Dendritic cell treated with granulocyte-macrophage colony-stimulating factor and Interleukin-4, amounts not matched to agents 40 ng/mL and 50 ng/mL, for 4 days (primary cell): ENCODE data around the gene CAPZA1.

ENCODE experiments used
- H3K27ac Mint-ChIP-seq: one replicate; pipeline ENCODE4 v1.8.0; 2022; ENCODE audit warnings: mild to moderate bottlenecking, mixed read lengths
- H3K27me3 Mint-ChIP-seq: one replicate; pipeline ENCODE4 v1.8.0; 2022; ENCODE audit warnings: mild to moderate bottlenecking, mixed read lengths
- H3K36me3 Mint-ChIP-seq: one replicate; pipeline ENCODE4 v1.8.0; 2022; ENCODE audit warnings: low read depth, mixed read lengths
- H3K4me1 Mint-ChIP-seq: one replicate; pipeline ENCODE4 v1.8.0; 2022; ENCODE audit warnings: low read depth, mixed read lengths
- H3K4me3 Mint-ChIP-seq: one replicate; pipeline ENCODE4 v1.8.0; 2022; ENCODE audit warnings: mild to moderate bottlenecking, moderate library complexity, mixed read lengths
- H3K9me3 Mint-ChIP-seq: one replicate; pipeline ENCODE4 v1.8.0; 2022; ENCODE audit warnings: mixed read lengths
- intact Hi-C: fragments of 100-400 bp; cut with micrococcal nuclease; formaldehyde crosslinking; loops from one replicate; pipeline ENCODE4 v1.15.0; 2022

CAPZA1 gene

GRCh38 chr1:112693821-112694220, 74.2 kb downstream of the CAPZA1 start:
- Mint-ChIP-seq H3K4me3 (no peak overlapping the region), H3K9me3 (no peaks in the 10 kb centered on the region), H3K27me3 (no peaks in the 10 kb centered on the region), H3K36me3 (peaks cover 65% of the 10 kb centered on the region), H3K27ac (no peak overlapping the region), H3K4me1 (peaks cover 15% of the 10 kb centered on the region)
- intact Hi-C loops, result no loop called here

GRCh38 chr1:112694363-112694929, 74.8 kb downstream of the CAPZA1 start:
- Mint-ChIP-seq H3K4me1 (peaks cover 18% of the 10 kb centered on the region), H3K9me3 (no peaks in the 10 kb centered on the region), H3K27me3 (no peaks in the 10 kb centered on the region), H3K36me3 (peaks cover 64% of the 10 kb centered on the region), H3K4me3 (no peak overlapping the region), H3K27ac (no peak overlapping the region)
- intact Hi-C loops, result no loop called here

GRCh38 chr1:112695276-112695675, 75.6 kb downstream of the CAPZA1 start:
- Mint-ChIP-seq H3K27me3 (no peaks in the 10 kb centered on the region), H3K4me1 (peaks cover 26% of the 10 kb centered on the region), H3K4me3 (no peak overlapping the region), H3K9me3 (no peaks in the 10 kb centered on the region), H3K36me3 (peaks cover 64% of the 10 kb centered on the region), H3K27ac (no peak overlapping the region)
- intact Hi-C loops, result no loop called here

GRCh38 chr1:112696578-112697314, 77.1 kb downstream of the CAPZA1 start:
- no peak overlapping the region for H3K4me3 Mint-ChIP-seq
- H3K27ac Mint-ChIP-seq, result no peak overlapping the region
- peaks cover 41% of the 10 kb centered on the region for H3K4me1 Mint-ChIP-seq
- peaks cover 71% of the 10 kb centered on the region for H3K36me3 Mint-ChIP-seq
- H3K27me3 Mint-ChIP-seq, result no peaks in the 10 kb centered on the region
- H3K9me3 Mint-ChIP-seq, result no peaks in the 10 kb centered on the region
- intact Hi-C loops, result no loop called here

- Mint-ChIP-seq H3K4me3 (no peak overlapping the region), H3K27ac (no peak overlapping the region), H3K36me3 (peaks cover 71% of the 10 kb centered on the region), H3K9me3 (no peaks in the 10 kb centered on the region), H3K27me3 (no peaks in the 10 kb centered on the region), H3K4me1 (peaks cover 51% of the 10 kb centered on the region)
- intact Hi-C loops, result no loop called here
These were observed 78.2 kb downstream of the CAPZA1 start for GRCh38 chr1:112697781-112698201.

GRCh38 chr1:112698366-112699310, 79.0 kb downstream of the CAPZA1 start:
- peaks cover 1% of the 10 kb centered on the region for H3K27me3 Mint-ChIP-seq
- no peaks in the 10 kb centered on the region for H3K9me3 Mint-ChIP-seq
- intact Hi-C loops, result no loop called here
- H3K4me1 Mint-ChIP-seq, result peaks cover 60% of the 10 kb centered on the region
- no peak overlapping the region for H3K4me3 Mint-ChIP-seq
- H3K27ac Mint-ChIP-seq, result peak overlapping the region; percentile 29
- H3K36me3 Mint-ChIP-seq, result peaks cover 71% of the 10 kb centered on the region

- no peak overlapping the region for H3K4me3 Mint-ChIP-seq
- no peaks in the 10 kb centered on the region for H3K9me3 Mint-ChIP-seq
- H3K36me3 Mint-ChIP-seq, result peaks cover 61% of the 10 kb centered on the region
- peak overlapping the region; percentile 81 for H3K27ac Mint-ChIP-seq
- intact Hi-C loops, result loop anchor here (5.0 to 10.0 kb wide), 2 partner anchors 82 to 235 kb away; partner anchors contain the start of genes CAPZA1 and ST7L
- peaks cover 63% of the 10 kb centered on the region for H3K4me1 Mint-ChIP-seq
- peaks cover 2% of the 10 kb centered on the region for H3K27me3 Mint-ChIP-seq
These were observed 80.0 kb downstream of the CAPZA1 start for GRCh38 chr1:112699425-112700144.

- no peaks in the 10 kb centered on the region for H3K9me3 Mint-ChIP-seq
- peak overlapping the region; percentile 51 for H3K4me3 Mint-ChIP-seq
- H3K27me3 Mint-ChIP-seq, result peaks cover 8% of the 10 kb centered on the region
- peak overlapping the region; percentile 81 for H3K27ac Mint-ChIP-seq
- H3K4me1 Mint-ChIP-seq, result peaks cover 63% of the 10 kb centered on the region
- intact Hi-C loops, result loop anchor here (5.0 to 10.0 kb wide), 2 partner anchors 83 to 236 kb away; partner anchors contain the start of genes CAPZA1 and ST7L
- peaks cover 61% of the 10 kb centered on the region for H3K36me3 Mint-ChIP-seq
These were observed 80.9 kb downstream of the CAPZA1 start for GRCh38 chr1:112700290-112701226.

GRCh38 chr1:112701227-112702066, 81.8 kb downstream of the CAPZA1 start:
- no peaks in the 10 kb centered on the region for H3K9me3 Mint-ChIP-seq
- peaks cover 58% of the 10 kb centered on the region for H3K36me3 Mint-ChIP-seq
- intact Hi-C loops, result loop anchor here (5.0 to 10.0 kb wide), 2 partner anchors 84 to 237 kb away; partner anchors contain the start of genes CAPZA1 and ST7L
- H3K27me3 Mint-ChIP-seq, result peaks cover 11% of the 10 kb centered on the region
- H3K27ac Mint-ChIP-seq, result peak overlapping the region; percentile 81
- peak overlapping the region; percentile 51 for H3K4me3 Mint-ChIP-seq
- H3K4me1 Mint-ChIP-seq, result peaks cover 72% of the 10 kb centered on the region

GRCh38 chr1:112702067-112702395, 82.4 kb downstream of the CAPZA1 start:
- Mint-ChIP-seq H3K4me1 (peaks cover 74% of the 10 kb centered on the region), H3K9me3 (no peaks in the 10 kb centered on the region), H3K27me3 (peaks cover 12% of the 10 kb centered on the region), H3K36me3 (peaks cover 52% of the 10 kb centered on the region), H3K27ac (peak overlapping the region; percentile 81), H3K4me3 (peak overlapping the region; percentile 30)
- intact Hi-C loops, result loop anchor here (5.0 to 10.0 kb wide), 2 partner anchors 85 to 237 kb away; partner anchors contain the start of genes CAPZA1 and ST7L

- Mint-ChIP-seq H3K4me3 (no peak overlapping the region), H3K4me1 (peaks cover 78% of the 10 kb centered on the region), H3K27me3 (peaks cover 16% of the 10 kb centered on the region), H3K36me3 (peaks cover 51% of the 10 kb centered on the region), H3K9me3 (no peaks in the 10 kb centered on the region), H3K27ac (peak overlapping the region; percentile 81)
- intact Hi-C loops, result loop anchor here (5.0 to 10.0 kb wide), 2 partner anchors 85 to 238 kb away; partner anchors contain the start of genes CAPZA1 and ST7L
These were observed 83.0 kb downstream of the CAPZA1 start for GRCh38 chr1:112702420-112703261.
